Endodermal cell (in vitro differentiated cells): ENCODE results near the gene EGFLAM. TPM values are rescaled to one million over a fixed set of nuclear protein-coding genes. Genes with fewer than 3 reads are reported as not detected.
A peak's percentile ranks its signal among the peaks of the same experiment; 100 is the strongest.

ENCODE experiments used
- DNase-seq: peaks from one replicate; pipeline ENCODE4 v3.0.0-alpha.2; 2017
- H3K27ac ChIP-seq: 2 replicates; pipeline ENCODE4 v1.5.1; 2013; ENCODE audit warnings: mild to moderate bottlenecking, low read depth, low read length, moderate library complexity
- H3K27me3 ChIP-seq: 2 replicates; pipeline ENCODE4 v1.6.1; 2013; ENCODE audit warnings: mild to moderate bottlenecking, low read length, moderate library complexity; ENCODE audit not compliant: insufficient read depth, control insufficient read depth, poor library complexity, severe bottlenecking
- H3K36me3 ChIP-seq: 2 replicates; pipeline ENCODE4 v1.7.0; 2013; ENCODE audit warnings: mild to moderate bottlenecking, low read length, moderate library complexity; ENCODE audit not compliant: control insufficient read depth, insufficient read depth
- H3K4me1 ChIP-seq: one replicate; pipeline ENCODE4 v1.7.0; 2013; ENCODE audit warnings: low read length; ENCODE audit not compliant: control insufficient read depth, insufficient read depth
- H3K4me3 ChIP-seq: 2 replicates; pipeline ENCODE4 v1.5.1; 2013; ENCODE audit warnings: mild to moderate bottlenecking, low read length, moderate library complexity
- H3K9ac ChIP-seq: 2 replicates; pipeline ENCODE4 v1.6.1; 2013; ENCODE audit warnings: mild to moderate bottlenecking, low read length, moderate library complexity; ENCODE audit not compliant: poor library complexity, severe bottlenecking; ENCODE audit errors: extremely low read depth
- H3K9me3 ChIP-seq: 2 replicates; pipeline ENCODE4 v1.6.1; 2013; ENCODE audit warnings: mild to moderate bottlenecking, low read length, moderate library complexity; ENCODE audit not compliant: control insufficient read depth
- H3K27ac Mint-ChIP-seq: 2 replicates; pipeline ENCODE4 v1.8.0; 2020; ENCODE audit warnings: mixed read lengths
- H3K27me3 Mint-ChIP-seq: 2 replicates; pipeline ENCODE4 v1.8.0; 2021; ENCODE audit warnings: mild to moderate bottlenecking, mixed read lengths; ENCODE audit not compliant: insufficient read depth
- H3K36me3 Mint-ChIP-seq: 2 replicates; pipeline ENCODE4 v1.8.0; 2020; ENCODE audit warnings: low read depth, mixed read lengths
- H3K4me1 Mint-ChIP-seq: 2 replicates; pipeline ENCODE4 v1.8.0; 2020; ENCODE audit warnings: mixed read lengths
- H3K4me3 Mint-ChIP-seq: 2 replicates; pipeline ENCODE4 v1.8.0; 2020; ENCODE audit warnings: mild to moderate bottlenecking, moderate library complexity, mixed read lengths
- H3K9me3 Mint-ChIP-seq: 2 replicates; pipeline ENCODE4 v1.8.0; 2020; ENCODE audit warnings: mild to moderate bottlenecking, mixed read lengths
- CTCF ChIP-seq: fragments of 200-600 bp; sonication (generic); conservative IDR thresholded peaks from 2 replicates; pipeline ENCODE4 v1.5.0; 2021; ENCODE audit warnings: antibody characterized with exemption, mild to moderate bottlenecking
- WGBS, 2 experiments: methylation state at CpG; one replicate each; pipeline versions ENCODE4 v1.1.5 to v1.1.7; 2013; ENCODE audit warnings: missing lambda C conversion rate in 2 of 2, mixed read lengths in 1 of 2; ENCODE audit not compliant: insufficient coverage in 1 of 2, insufficient read length in 1 of 2; 5-methylcytosine and 5-hydroxymethylcytosine counted together
- total RNA-seq, 2 donors: library from RNA; stranded (reverse); fragmentation: NEBNext Ultra II Directional in 1 of 2; extraction: Animal tissue kit (Norgen Biotek cat#: 25700) in 1 of 2; gene quantifications; 2 replicates in 1 of 2; 3 replicates in 1 of 2; pipeline ENCODE4 v1.2.1, GENCODE V29; 2021

The EGFLAM gene
- total RNA-seq, 2 donors from 2014 or later, result 4.4 to 8.8 TPM

- DNase-seq, result no peak
- Mint-ChIP-seq H3K36me3 (no peaks in the 10 kb centered on the region), H3K27me3 (no peaks in the 10 kb centered on the region), H3K4me3 (no peak overlapping the region), H3K4me1 (peaks cover 70% of the 10 kb centered on the region), H3K9me3 (no peaks in the 10 kb centered on the region), H3K27ac (peak overlapping the region; percentile 19)
- WGBS, 2 experiments, result 82 to 97% methylated on average over 1 to 3 of the region's 3 CpGs
- Histone ChIP-seq H3K4me1 (peaks cover 43% of the 10 kb centered on the region), H3K4me3 (no peak overlapping the region), H3K27ac (no peak overlapping the region), H3K9me3 (no peaks in the 10 kb centered on the region), H3K9ac (no peak overlapping the region), H3K36me3 (no peaks in the 10 kb centered on the region), H3K27me3 (no peaks in the 10 kb centered on the region)
- TF ChIP-seq CTCF, result no peak
Measured at GRCh38 chr5:38373743-38374142, 115.4 kb downstream of the EGFLAM start.

- Mint-ChIP-seq H3K27ac (peak overlapping the region; percentile 85), H3K36me3 (no peaks in the 10 kb centered on the region), H3K9me3 (no peaks in the 10 kb centered on the region), H3K4me3 (peak overlapping the region; percentile 6), H3K4me1 (peaks cover 72% of the 10 kb centered on the region), H3K27me3 (no peaks in the 10 kb centered on the region)
- TF ChIP-seq CTCF, result no peak
- no peaks in the 10 kb centered on the region for H3K27me3 ChIP-seq
- no peaks in the 10 kb centered on the region for H3K9me3 ChIP-seq
- no peak overlapping the region for H3K27ac ChIP-seq
- H3K36me3 ChIP-seq, result no peaks in the 10 kb centered on the region
- H3K4me1 ChIP-seq, result peaks cover 41% of the 10 kb centered on the region
- WGBS, 2 experiments, result no CpG with 5 or more reads among the region's 1 CpG
- DNase-seq, result no peak
- no peak overlapping the region for H3K9ac ChIP-seq
- H3K4me3 ChIP-seq, result peak overlapping the region; percentile 42
Measured at GRCh38 chr5:38375423-38375822, 117.1 kb downstream of the EGFLAM start.

- Mint-ChIP-seq H3K4me1 (peaks cover 73% of the 10 kb centered on the region), H3K4me3 (no peak overlapping the region), H3K27ac (peak overlapping the region; percentile 53), H3K9me3 (no peaks in the 10 kb centered on the region), H3K36me3 (no peaks in the 10 kb centered on the region), H3K27me3 (no peaks in the 10 kb centered on the region)
- no peak for DNase-seq
- Histone ChIP-seq H3K27me3 (no peaks in the 10 kb centered on the region), H3K36me3 (no peaks in the 10 kb centered on the region), H3K4me3 (no peak overlapping the region), H3K9me3 (no peaks in the 10 kb centered on the region), H3K27ac (no peak overlapping the region), H3K4me1 (peaks cover 41% of the 10 kb centered on the region), H3K9ac (no peak overlapping the region)
- 78 to 90% methylated on average over 2 of the region's 2 CpGs for WGBS, 2 experiments
- TF ChIP-seq CTCF, result no peak
Measured at GRCh38 chr5:38376404-38376803, 118.0 kb downstream of the EGFLAM start.
